Globus pallidus (tissue), 1 donor: Measurements from ENCODE around the gene ADAT3.

Source experiments
- DNase-seq: peaks from one replicate; pipeline ENCODE4 v3.0.0-alpha.2; 2015; ENCODE audit warnings: low spot score

The ADAT3 gene

GRCh38 chr19:1912760-1913505 is 7.7 kb downstream of the ADAT3 start:
- no peak for DNase-seq

- no peak for DNase-seq
These were observed 8.8 kb downstream of the ADAT3 start for GRCh38 chr19:1913781-1914577.

- DNase-seq = no peak
These were observed 9.7 kb downstream of the ADAT3 start for GRCh38 chr19:1914826-1915341.

GRCh38 chr19:1917146-1917545 is 11.9 kb downstream of the ADAT3 start:
- no peak for DNase-seq

GRCh38 chr19:1917926-1918325 is 12.7 kb downstream of the ADAT3 start:
- DNase-seq = no peak

GRCh38 chr19:1918975-1919374 is 13.8 kb downstream of the ADAT3 start:
- no peak for DNase-seq

- DNase-seq = no peak
These were observed 15.4 kb downstream of the ADAT3 start for GRCh38 chr19:1920644-1921043.

- no peak for DNase-seq
These were observed 16.1 kb downstream of the ADAT3 start for GRCh38 chr19:1921326-1921725.

GRCh38 chr19:1921825-1922224 is 16.6 kb downstream of the ADAT3 start:
- no peak for DNase-seq

GRCh38 chr19:1922803-1923202 is 17.6 kb downstream of the ADAT3 start:
- DNase-seq = no peak

- no peak for DNase-seq
These were observed 18.1 kb downstream of the ADAT3 start for GRCh38 chr19:1923319-1923718.

- DNase-seq = no peak
These were observed 19.2 kb downstream of the ADAT3 start for GRCh38 chr19:1924320-1924961.

GRCh38 chr19:1925544-1925943 is 20.3 kb downstream of the ADAT3 start:
- no peak for DNase-seq

GRCh38 chr19:1929021-1929742 is 24.0 kb downstream of the ADAT3 start:
- DNase-seq = peak; percentile 68

GRCh38 chr19:1931445-1931844 is 26.2 kb downstream of the ADAT3 start:
- no peak for DNase-seq

- no peak for DNase-seq
These were observed 27.2 kb downstream of the ADAT3 start for GRCh38 chr19:1932395-1932794.

- no peak for DNase-seq
These were observed 28.0 kb downstream of the ADAT3 start for GRCh38 chr19:1933244-1933643.

GRCh38 chr19:1933942-1934341 is 28.7 kb downstream of the ADAT3 start:
- no peak for DNase-seq

GRCh38 chr19:1935484-1936208 is 30.4 kb downstream of the ADAT3 start:
- peak; percentile 52 for DNase-seq

- DNase-seq = no peak
These were observed 31.2 kb downstream of the ADAT3 start for GRCh38 chr19:1936430-1936829.

- no peak for DNase-seq
These were observed 31.9 kb downstream of the ADAT3 start for GRCh38 chr19:1936916-1937610.
